22Rv1 (cell line): ENCODE data around the gene AGBL3.

Experiments
- CTCF ChIP-seq: fragments of 450-650 bp; IDR thresholded peaks from 2 replicates; pipeline ENCODE4 v1.5.1; 2017; ENCODE audit warnings: mild to moderate bottlenecking
- ZFX ChIP-seq: fragments of 450-650 bp; IDR thresholded peaks from 2 replicates; pipeline ENCODE4 v1.6.1; 2017; ENCODE audit warnings: antibody characterized with exemption, borderline replicate concordance

GRCh38 chr7:135076882-135077281, 90.6 kb downstream of the AGBL3 start:
- TF ChIP-seq CTCF: no peak
- TF ChIP-seq ZFX: no peak
